Nephron (organoid): ENCODE measurements around the gene PKIB.

Experiments used
- H3K27ac Mint-ChIP-seq, 3 experiments: 2 replicates each; pipeline ENCODE4 v1.8.0; 2020; ENCODE audit warnings: mixed read lengths in 3 of 3, mild to moderate bottlenecking in 2 of 3, moderate library complexity in 1 of 3
- H3K27me3 Mint-ChIP-seq: 2 replicates; pipeline ENCODE4 v1.8.0; 2021; ENCODE audit warnings: low read depth, mild to moderate bottlenecking, moderate library complexity, mixed read lengths
- H3K36me3 Mint-ChIP-seq: 2 replicates; pipeline ENCODE4 v1.8.0; 2020; ENCODE audit warnings: low read depth, mixed read lengths
- H3K4me1 Mint-ChIP-seq: 2 replicates; pipeline ENCODE4 v1.8.0; 2020; ENCODE audit warnings: mixed read lengths
- H3K4me3 Mint-ChIP-seq, 3 experiments: 2 replicates each; pipeline ENCODE4 v1.8.0; 2020; ENCODE audit warnings: mild to moderate bottlenecking in 3 of 3, mixed read lengths in 3 of 3, moderate library complexity in 2 of 3
- H3K9me3 Mint-ChIP-seq: 2 replicates; pipeline ENCODE4 v1.8.0; 2020; ENCODE audit warnings: mixed read lengths
- CTCF ChIP-seq, 3 experiments: fragments of 200-600 bp; sonication (generic); IDR thresholded peaks; one replicate each; pipeline ENCODE4 v1.5.0; 2021; ENCODE audit warnings: antibody characterized with exemption in 3 of 3; ENCODE audit not compliant: unreplicated experiment in 3 of 3

PKIB gene

GRCh38 chr6:122669418-122669817, 59.2 kb downstream of the PKIB start:
- Mint-ChIP-seq H3K9me3 (no peaks in the 10 kb centered on the region), H3K27ac (no peak overlapping the region), H3K36me3 (no peaks in the 10 kb centered on the region), H3K4me1 (no peaks in the 10 kb centered on the region), H3K4me3 (no peak overlapping the region), H3K27me3 (no peaks in the 10 kb centered on the region)
- no peak for TF ChIP-seq CTCF (IDR thresholded peaks at IDR 0.05; ENCODE audit: unreplicated experiment in 3 of 3)

- no peak overlapping the region for H3K4me3 Mint-ChIP-seq
- no peaks in the 10 kb centered on the region for H3K36me3 Mint-ChIP-seq
- H3K27me3 Mint-ChIP-seq = no peaks in the 10 kb centered on the region
- no peaks in the 10 kb centered on the region for H3K4me1 Mint-ChIP-seq
- no peak for TF ChIP-seq CTCF (IDR thresholded peaks at IDR 0.05; ENCODE audit: unreplicated experiment in 3 of 3)
- no peak overlapping the region for H3K27ac Mint-ChIP-seq
- H3K9me3 Mint-ChIP-seq = no peaks in the 10 kb centered on the region
These were observed 59.7 kb downstream of the PKIB start for GRCh38 chr6:122669868-122670267.

- Mint-ChIP-seq H3K4me1 (no peaks in the 10 kb centered on the region), H3K27ac (no peak overlapping the region), H3K9me3 (no peaks in the 10 kb centered on the region), H3K27me3 (no peaks in the 10 kb centered on the region), H3K4me3 (no peak overlapping the region), H3K36me3 (no peaks in the 10 kb centered on the region)
- TF ChIP-seq CTCF (IDR thresholded peaks at IDR 0.05; ENCODE audit: unreplicated experiment in 3 of 3) = no peak
These were observed 61.0 kb downstream of the PKIB start for GRCh38 chr6:122671251-122671650.

GRCh38 chr6:122673343-122673961, 63.2 kb downstream of the PKIB start:
- Mint-ChIP-seq H3K27me3 (no peaks in the 10 kb centered on the region), H3K9me3 (no peaks in the 10 kb centered on the region), H3K4me3 (no peak overlapping the region), H3K36me3 (no peaks in the 10 kb centered on the region), H3K4me1 (peaks cover 3% of the 10 kb centered on the region), H3K27ac (no peak overlapping the region)
- TF ChIP-seq CTCF (IDR thresholded peaks at IDR 0.05; ENCODE audit: unreplicated experiment in 3 of 3) = no peak

- no peak for TF ChIP-seq CTCF (IDR thresholded peaks at IDR 0.05; ENCODE audit: unreplicated experiment in 3 of 3)
- H3K36me3 Mint-ChIP-seq = no peaks in the 10 kb centered on the region
- peaks cover 3% of the 10 kb centered on the region for H3K4me1 Mint-ChIP-seq
- no peak overlapping the region for H3K4me3 Mint-ChIP-seq
- no peaks in the 10 kb centered on the region for H3K27me3 Mint-ChIP-seq
- no peaks in the 10 kb centered on the region for H3K9me3 Mint-ChIP-seq
- H3K27ac Mint-ChIP-seq = no peak overlapping the region
These were observed 65.9 kb downstream of the PKIB start for GRCh38 chr6:122676146-122676545.

- no peaks in the 10 kb centered on the region for H3K9me3 Mint-ChIP-seq
- no peaks in the 10 kb centered on the region for H3K36me3 Mint-ChIP-seq
- no peaks in the 10 kb centered on the region for H3K27me3 Mint-ChIP-seq
- no peak for TF ChIP-seq CTCF (IDR thresholded peaks at IDR 0.05; ENCODE audit: unreplicated experiment in 3 of 3)
- H3K4me3 Mint-ChIP-seq = no peak overlapping the region
- H3K27ac Mint-ChIP-seq = no peak overlapping the region
- peaks cover 3% of the 10 kb centered on the region for H3K4me1 Mint-ChIP-seq
These were observed 66.5 kb downstream of the PKIB start for GRCh38 chr6:122676688-122677087.
